ENCODE data around the gene MTA1.

DNA sequence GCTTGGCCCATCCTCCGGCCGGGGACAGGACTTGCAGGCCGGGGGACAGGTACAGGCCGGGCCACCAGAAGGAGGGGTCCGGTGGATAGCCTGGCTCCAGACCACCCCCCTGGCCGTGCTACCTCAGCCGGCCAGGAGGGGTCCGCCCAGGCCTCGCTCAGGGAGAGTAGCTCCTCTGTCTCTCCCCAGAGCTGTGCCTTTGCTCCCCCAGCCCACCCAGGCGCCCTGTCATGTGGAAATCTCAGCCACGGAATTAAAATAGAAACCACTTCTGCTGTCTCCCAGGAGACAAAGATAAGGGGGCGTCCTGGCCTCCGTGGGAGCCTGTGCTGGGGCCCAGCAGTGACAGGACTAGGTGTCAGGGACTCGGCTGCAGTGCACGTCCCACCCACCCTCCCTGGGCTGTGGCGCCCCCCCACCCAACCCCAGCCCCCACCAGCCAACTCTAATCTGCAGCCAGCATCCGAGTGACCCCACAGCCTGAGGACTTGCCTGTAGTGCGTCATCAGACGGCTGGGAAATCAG lies 51.7 kb downstream of the MTA1 start:
- TF ChIP-seq, protein P1, sequence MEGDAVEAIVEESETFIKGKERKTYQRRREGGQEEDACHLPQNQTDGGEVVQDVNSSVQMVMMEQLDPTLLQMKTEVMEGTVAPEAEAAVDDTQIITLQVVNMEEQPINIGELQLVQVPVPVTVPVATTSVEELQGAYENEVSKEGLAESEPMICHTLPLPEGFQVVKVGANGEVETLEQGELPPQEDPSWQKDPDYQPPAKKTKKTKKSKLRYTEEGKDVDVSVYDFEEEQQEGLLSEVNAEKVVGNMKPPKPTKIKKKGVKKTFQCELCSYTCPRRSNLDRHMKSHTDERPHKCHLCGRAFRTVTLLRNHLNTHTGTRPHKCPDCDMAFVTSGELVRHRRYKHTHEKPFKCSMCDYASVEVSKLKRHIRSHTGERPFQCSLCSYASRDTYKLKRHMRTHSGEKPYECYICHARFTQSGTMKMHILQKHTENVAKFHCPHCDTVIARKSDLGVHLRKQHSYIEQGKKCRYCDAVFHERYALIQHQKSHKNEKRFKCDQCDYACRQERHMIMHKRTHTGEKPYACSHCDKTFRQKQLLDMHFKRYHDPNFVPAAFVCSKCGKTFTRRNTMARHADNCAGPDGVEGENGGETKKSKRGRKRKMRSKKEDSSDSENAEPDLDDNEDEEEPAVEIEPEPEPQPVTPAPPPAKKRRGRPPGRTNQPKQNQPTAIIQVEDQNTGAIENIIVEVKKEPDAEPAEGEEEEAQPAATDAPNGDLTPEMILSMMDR (IDR thresholded peaks at IDR 0.05): peak in 1 of 6 experiments; percentile 23
- TF ChIP-seq POLR2A (IDR thresholded peaks at IDR 0.05): no peak

Data from upper lobe of left lung (tissue), 4 donors.